ENCODE results near the gene ZC3HAV1L.

Gene ZC3HAV1L

DNA sequence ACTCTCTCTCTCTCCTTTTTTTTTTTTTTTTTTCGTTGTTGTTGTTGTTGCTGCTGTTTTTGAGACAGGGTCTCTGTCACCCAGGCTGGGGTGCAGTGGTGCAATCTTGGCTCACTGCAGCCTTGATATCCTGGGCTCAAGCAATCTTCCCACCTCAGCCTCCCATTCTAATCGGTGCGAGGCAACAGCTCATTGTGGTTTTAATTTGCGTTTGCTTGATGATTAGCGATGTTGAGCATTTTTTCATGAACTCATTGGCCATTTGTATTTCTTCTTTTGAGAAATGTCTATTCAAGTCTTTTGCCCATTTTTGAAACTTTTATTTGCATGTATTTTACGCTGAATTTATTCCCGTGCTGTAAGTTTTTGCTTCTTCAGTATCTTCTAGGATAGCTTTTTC lies 13.3 kb upstream of the ZC3HAV1L start:
- Histone ChIP-seq H3K27me3 (ENCODE audit: control insufficient read depth, insufficient read depth, low read length) (no peaks in the 10 kb centered on the region), H3K4me3 (ENCODE audit: low read length) (no peak overlapping the region), H3K9me3 (ENCODE audit: control insufficient read depth, low read length) (no peaks in the 10 kb centered on the region), H3K36me3 (ENCODE audit: control insufficient read depth, insufficient read depth, low read length) (no peaks in the 10 kb centered on the region), H3K9ac (ENCODE audit: low read length) (no peak overlapping the region), H3K4me1 (ENCODE audit: control insufficient read depth, insufficient read depth, low read length) (no peaks in the 10 kb centered on the region)

GRCh38 chr7:139047970-139048369 lies 12.1 kb upstream of the ZC3HAV1L start:
- H3K4me3 ChIP-seq (ENCODE audit: low read length), result no peak overlapping the region
- peaks cover 6% of the 10 kb centered on the region for H3K4me1 ChIP-seq (ENCODE audit: control insufficient read depth, insufficient read depth, low read length)
- no peaks in the 10 kb centered on the region for H3K27me3 ChIP-seq (ENCODE audit: control insufficient read depth, insufficient read depth, low read length)
- no peaks in the 10 kb centered on the region for H3K36me3 ChIP-seq (ENCODE audit: control insufficient read depth, insufficient read depth, low read length)
- no peaks in the 10 kb centered on the region for H3K9me3 ChIP-seq (ENCODE audit: control insufficient read depth, low read length)
- no peak overlapping the region for H3K9ac ChIP-seq (ENCODE audit: low read length)

- Histone ChIP-seq H3K27me3 (ENCODE audit: control insufficient read depth, insufficient read depth, low read length) (no peaks in the 10 kb centered on the region), H3K36me3 (ENCODE audit: control insufficient read depth, insufficient read depth, low read length) (no peaks in the 10 kb centered on the region), H3K9me3 (ENCODE audit: control insufficient read depth, low read length) (no peaks in the 10 kb centered on the region), H3K9ac (ENCODE audit: low read length) (no peak overlapping the region), H3K4me1 (ENCODE audit: control insufficient read depth, insufficient read depth, low read length) (peaks cover 6% of the 10 kb centered on the region), H3K4me3 (ENCODE audit: low read length) (no peak overlapping the region)
These were observed 10.3 kb upstream of the ZC3HAV1L start for GRCh38 chr7:139046143-139046542.

DNA sequence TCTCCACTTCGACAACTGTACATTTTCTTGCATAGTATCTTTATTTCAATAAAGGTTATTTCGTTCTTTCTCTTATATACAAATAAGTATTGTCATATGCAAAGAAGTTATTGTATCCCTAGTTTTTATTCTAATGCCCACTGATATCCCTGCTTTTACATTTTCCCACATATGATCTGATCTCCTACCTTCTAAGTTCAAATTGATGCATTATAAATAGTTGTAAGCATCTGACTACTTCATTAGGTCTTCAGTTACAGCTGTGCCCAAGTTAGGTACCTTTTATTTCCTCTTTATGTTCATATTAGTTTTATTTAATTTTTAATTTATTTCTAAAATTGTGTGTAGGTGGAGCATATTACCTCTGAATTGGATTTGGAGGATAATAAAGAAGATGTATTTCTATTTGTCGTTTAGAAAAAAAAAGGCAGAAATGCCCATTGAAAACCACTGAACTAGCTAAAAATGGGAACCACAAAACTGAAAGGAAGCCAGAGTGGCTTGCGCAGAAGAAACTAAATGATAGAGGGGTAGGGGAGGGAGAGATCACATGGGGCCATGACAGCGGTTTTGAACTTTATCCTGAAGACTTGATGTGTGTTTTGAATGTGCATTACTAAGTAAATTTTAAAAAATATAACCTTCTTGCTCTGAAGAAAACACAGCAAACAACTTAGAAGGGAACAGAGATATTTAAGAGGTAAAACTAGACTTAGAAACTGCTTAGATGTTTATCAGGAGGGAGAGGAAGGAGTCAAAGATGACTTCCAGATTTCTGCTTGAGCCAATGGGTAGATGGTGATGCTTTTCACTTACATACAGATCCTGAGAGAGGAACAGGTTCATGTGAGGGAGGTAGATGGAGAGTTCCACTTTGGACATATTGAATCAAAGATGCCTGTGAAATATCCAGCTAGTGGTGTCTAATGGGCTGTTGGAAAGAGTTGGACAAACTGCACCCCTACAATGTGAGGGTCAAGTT lies 9.3 kb upstream of the ZC3HAV1L start:
- no peaks in the 10 kb centered on the region for H3K36me3 ChIP-seq (ENCODE audit: control insufficient read depth, insufficient read depth, low read length)
- no peaks in the 10 kb centered on the region for H3K27me3 ChIP-seq (ENCODE audit: control insufficient read depth, insufficient read depth, low read length)
- no peak overlapping the region for H3K4me3 ChIP-seq (ENCODE audit: low read length)
- H3K4me1 ChIP-seq (ENCODE audit: control insufficient read depth, insufficient read depth, low read length), result peaks cover 6% of the 10 kb centered on the region
- no peaks in the 10 kb centered on the region for H3K9me3 ChIP-seq (ENCODE audit: control insufficient read depth, low read length)
- H3K9ac ChIP-seq (ENCODE audit: low read length), result no peak overlapping the region

- no peaks in the 10 kb centered on the region for H3K9me3 ChIP-seq (ENCODE audit: control insufficient read depth, low read length)
- no peak overlapping the region for H3K9ac ChIP-seq (ENCODE audit: low read length)
- no peaks in the 10 kb centered on the region for H3K36me3 ChIP-seq (ENCODE audit: control insufficient read depth, insufficient read depth, low read length)
- H3K27me3 ChIP-seq (ENCODE audit: control insufficient read depth, insufficient read depth, low read length), result no peaks in the 10 kb centered on the region
- H3K4me3 ChIP-seq (ENCODE audit: low read length), result no peak overlapping the region
- peaks cover 6% of the 10 kb centered on the region for H3K4me1 ChIP-seq (ENCODE audit: control insufficient read depth, insufficient read depth, low read length)
These were observed 8.3 kb upstream of the ZC3HAV1L start for GRCh38 chr7:139043823-139044812.

DNA sequence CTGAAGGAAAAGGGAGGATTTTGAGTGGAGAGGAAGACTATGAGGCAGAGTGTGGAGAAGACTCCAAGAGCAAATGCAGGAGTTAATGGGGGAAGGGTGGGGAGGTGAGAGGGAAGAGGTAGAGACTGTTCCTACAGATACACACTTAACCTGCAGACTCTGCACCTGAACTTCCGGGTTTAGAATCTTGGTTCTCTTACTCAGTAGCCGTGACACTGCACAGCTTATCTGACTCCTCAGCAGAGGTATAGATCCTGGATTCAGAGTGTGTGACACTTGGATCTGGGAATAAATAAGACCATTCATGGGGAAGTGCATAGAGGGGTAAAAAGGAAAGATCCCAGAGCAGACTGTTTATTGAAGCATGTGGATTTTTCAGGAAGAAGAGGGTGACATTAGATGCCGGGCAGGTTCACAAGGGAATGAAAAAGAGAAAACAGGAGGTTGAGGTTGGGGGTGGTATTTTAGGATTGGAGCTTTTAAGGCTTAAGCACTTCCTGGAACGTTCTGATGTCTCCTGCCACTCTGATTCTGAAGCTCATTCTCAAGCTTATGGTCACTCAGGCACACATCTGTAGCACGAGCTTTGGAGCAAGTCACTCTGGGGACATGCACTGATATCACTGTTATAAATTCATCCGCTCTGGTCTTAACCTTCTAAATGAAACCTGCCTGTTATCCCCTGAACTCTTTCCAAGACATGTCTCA lies 5.7 kb upstream of the ZC3HAV1L start:
- Histone ChIP-seq H3K4me3 (ENCODE audit: low read length) (no peak overlapping the region), H3K9ac (ENCODE audit: low read length) (no peak overlapping the region), H3K9me3 (ENCODE audit: control insufficient read depth, low read length) (no peaks in the 10 kb centered on the region), H3K27me3 (ENCODE audit: control insufficient read depth, insufficient read depth, low read length) (no peaks in the 10 kb centered on the region), H3K36me3 (ENCODE audit: control insufficient read depth, insufficient read depth, low read length) (no peaks in the 10 kb centered on the region), H3K4me1 (ENCODE audit: control insufficient read depth, insufficient read depth, low read length) (peaks cover 6% of the 10 kb centered on the region)

GRCh38 chr7:139038691-139039090 lies 2.8 kb upstream of the ZC3HAV1L start:
- no peaks in the 10 kb centered on the region for H3K36me3 ChIP-seq (ENCODE audit: control insufficient read depth, insufficient read depth, low read length)
- no peaks in the 10 kb centered on the region for H3K27me3 ChIP-seq (ENCODE audit: control insufficient read depth, insufficient read depth, low read length)
- no peak overlapping the region for H3K9ac ChIP-seq (ENCODE audit: low read length)
- H3K4me1 ChIP-seq (ENCODE audit: control insufficient read depth, insufficient read depth, low read length), result peaks cover 9% of the 10 kb centered on the region
- H3K4me3 ChIP-seq (ENCODE audit: low read length), result no peak overlapping the region
- H3K9me3 ChIP-seq (ENCODE audit: control insufficient read depth, low read length), result no peaks in the 10 kb centered on the region

- H3K36me3 ChIP-seq (ENCODE audit: control insufficient read depth, insufficient read depth, low read length), result no peaks in the 10 kb centered on the region
- no peaks in the 10 kb centered on the region for H3K9me3 ChIP-seq (ENCODE audit: control insufficient read depth, low read length)
- no peak overlapping the region for H3K9ac ChIP-seq (ENCODE audit: low read length)
- no peak overlapping the region for H3K4me3 ChIP-seq (ENCODE audit: low read length)
- peaks cover 4% of the 10 kb centered on the region for H3K4me1 ChIP-seq (ENCODE audit: control insufficient read depth, insufficient read depth, low read length)
- no peaks in the 10 kb centered on the region for H3K27me3 ChIP-seq (ENCODE audit: control insufficient read depth, insufficient read depth, low read length)
These were observed 1.1 kb upstream of the ZC3HAV1L start for GRCh38 chr7:139036901-139037300.

DNA sequence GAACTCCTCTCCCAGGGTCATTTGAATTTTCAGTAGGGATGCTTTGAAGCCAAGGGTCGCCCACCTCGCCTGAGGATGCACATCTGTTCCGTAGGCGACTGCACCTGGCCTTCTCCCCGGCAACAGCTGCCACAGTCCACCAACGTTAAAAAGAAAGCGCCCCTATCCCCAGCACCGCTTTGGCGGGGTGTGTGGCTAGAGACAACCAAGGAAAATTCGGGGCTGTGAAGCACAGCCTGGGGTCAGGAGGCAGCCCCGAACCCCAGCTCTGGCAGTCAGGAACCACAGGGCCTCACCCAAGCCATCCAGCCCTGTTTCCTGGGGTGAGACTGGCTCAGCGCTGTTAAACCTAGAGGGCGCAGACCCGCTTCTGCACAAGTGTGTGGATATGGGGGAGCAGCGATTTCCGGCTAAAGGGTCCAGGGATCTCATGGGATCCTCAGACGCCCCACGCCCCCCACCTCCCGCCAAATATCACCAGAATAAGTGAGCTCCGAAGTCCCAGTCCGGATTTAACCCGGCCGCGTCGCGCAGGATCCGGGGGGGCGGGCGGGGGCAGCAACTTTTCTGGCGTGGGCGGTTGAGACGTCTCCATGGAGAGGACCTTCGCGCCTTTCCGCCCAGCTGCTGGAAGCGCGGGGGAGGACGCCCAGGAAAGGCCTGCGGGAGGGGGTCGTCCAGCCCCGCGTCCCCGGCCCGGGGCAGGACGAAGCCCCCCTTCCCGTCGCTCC lies 822 bp downstream of the ZC3HAV1L start:
- peak overlapping the region; percentile 68 for H3K9ac ChIP-seq (ENCODE audit: low read length)

GRCh38 chr7:139034336-139034735 lies 1.5 kb downstream of the ZC3HAV1L start:
- Histone ChIP-seq H3K9ac (ENCODE audit: low read length) (peak overlapping the region; percentile 68), H3K9me3 (ENCODE audit: control insufficient read depth, low read length) (no peaks in the 10 kb centered on the region), H3K36me3 (ENCODE audit: control insufficient read depth, insufficient read depth, low read length) (no peaks in the 10 kb centered on the region), H3K4me3 (ENCODE audit: low read length) (no peak overlapping the region), H3K4me1 (ENCODE audit: control insufficient read depth, insufficient read depth, low read length) (peaks cover 4% of the 10 kb centered on the region), H3K27me3 (ENCODE audit: control insufficient read depth, insufficient read depth, low read length) (no peaks in the 10 kb centered on the region)

More for the DNA sequence above, 822 bp downstream of the ZC3HAV1L start:
- no peaks in the 10 kb centered on the region for H3K9me3 ChIP-seq (ENCODE audit: control insufficient read depth, low read length)
- no peaks in the 10 kb centered on the region for H3K27me3 ChIP-seq (ENCODE audit: control insufficient read depth, insufficient read depth, low read length)
- H3K4me3 ChIP-seq (ENCODE audit: low read length), result peak overlapping the region; percentile 8
- H3K36me3 ChIP-seq (ENCODE audit: control insufficient read depth, insufficient read depth, low read length), result no peaks in the 10 kb centered on the region
- H3K4me1 ChIP-seq (ENCODE audit: control insufficient read depth, insufficient read depth, low read length), result peaks cover 4% of the 10 kb centered on the region

Measured in mucosa of stomach (tissue), 1 donor.